Epithelial cell of proximal tubule (primary cell): ENCODE data around the gene KRR1. TPM values are rescaled to one million over a fixed set of nuclear protein-coding genes. Genes with fewer than 3 reads are reported as not detected.
"Not testable (repeated sequence)": the region's sequence is repeated elsewhere in the genome, so short reads cannot be mapped to it uniquely, and the experiment has no call there.

Experiments used
- DNase-seq: peaks from one replicate; pipeline ENCODE4 v3.0.0-alpha.2; 2011; ENCODE audit warnings: low read depth
- H3K4me3 ChIP-seq: 2 replicates; pipeline ENCODE4 v1.5.1; 2011; ENCODE audit warnings: low read depth, mild to moderate bottlenecking, low read length
- CTCF ChIP-seq: conservative IDR thresholded peaks from 2 replicates; pipeline ENCODE4 v1.5.1; 2012; ENCODE audit warnings: low read depth, mild to moderate bottlenecking, low read length
- total RNA-seq: library from RNA; depleted of rRNA; stranded (reverse); fragments of >200 nt; gene quantifications from 2 replicates; pipeline ENCODE4 v1.2.3, GENCODE V29; 2015

The KRR1 gene
- total RNA-seq, 1 donor from 2014 or later: 20.1 TPM

DNA sequence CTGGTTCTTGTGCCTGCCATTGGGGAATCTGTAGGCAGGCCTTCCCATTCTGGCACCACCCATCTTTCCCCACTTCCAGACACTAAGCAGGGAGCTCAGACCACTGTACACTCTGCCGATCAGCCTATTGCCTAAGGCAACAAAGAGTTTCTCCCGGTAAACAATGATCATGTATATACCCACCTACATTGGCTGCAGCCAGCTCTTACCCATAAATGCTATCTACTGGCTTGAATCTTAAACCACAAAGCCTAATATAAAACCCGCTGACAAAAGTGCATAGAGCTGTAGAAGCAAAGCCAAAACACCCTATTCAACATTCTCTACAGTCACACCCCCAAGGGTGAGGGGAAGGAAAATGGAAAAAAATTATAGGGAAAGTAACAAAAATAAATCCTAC, 51.7 kb downstream of the KRR1 start:
- no peak overlapping the region for H3K4me3 ChIP-seq
- TF ChIP-seq CTCF: no peak
- DNase-seq: no peak

DNA sequence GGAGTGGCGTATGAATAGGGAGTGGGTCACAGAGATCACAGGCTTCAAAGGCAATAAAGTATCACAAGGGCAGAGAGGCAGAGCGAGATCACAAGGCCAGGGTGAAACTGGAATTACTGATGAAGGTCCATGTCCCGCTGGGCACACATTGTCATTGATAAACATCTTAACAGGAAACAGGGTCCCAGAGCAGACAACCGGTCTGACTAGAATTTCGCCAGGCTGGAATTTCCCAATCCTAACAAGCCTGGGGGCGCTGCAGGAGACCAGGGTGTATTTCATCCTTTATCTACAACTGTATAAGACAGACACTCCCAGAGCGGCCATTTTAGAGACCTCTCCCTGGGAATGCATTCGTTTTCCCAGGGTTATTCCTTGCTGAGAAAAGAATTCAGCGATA, 53.5 kb downstream of the KRR1 start:
- DNase-seq: not testable (repeated sequence)

DNA sequence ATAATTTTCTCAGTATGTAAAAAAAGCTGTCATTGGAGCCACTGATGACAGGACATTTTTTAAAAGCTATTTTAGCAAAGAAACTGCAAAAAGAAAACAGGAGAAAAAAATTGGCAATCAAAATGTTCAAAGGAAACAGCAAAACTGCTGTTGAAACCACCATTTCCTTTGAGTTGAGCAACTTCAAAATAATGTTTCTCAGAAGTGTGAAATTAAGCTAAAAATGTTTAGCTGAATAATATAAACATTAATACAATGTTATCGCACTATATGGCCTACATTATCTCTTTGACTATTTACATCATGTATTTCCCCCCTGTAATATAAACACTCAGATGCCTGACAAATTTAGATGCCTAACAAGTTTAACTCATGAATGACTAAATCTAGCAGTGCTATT, 54.2 kb downstream of the KRR1 start:
- DNase-seq: no peak
- TF ChIP-seq CTCF: no peak
- no peak overlapping the region for H3K4me3 ChIP-seq

More for the DNA sequence above, 53.5 kb downstream of the KRR1 start:
- H3K4me3 ChIP-seq: not testable (repeated sequence)

GRCh38 chr12:75455839-75456238, 55.6 kb downstream of the KRR1 start:
- no peak overlapping the region for H3K4me3 ChIP-seq
- DNase-seq: no peak
- TF ChIP-seq CTCF: no peak

- H3K4me3 ChIP-seq: no peak overlapping the region
- DNase-seq: no peak
- TF ChIP-seq CTCF: no peak
Measured at GRCh38 chr12:75452675-75453330, 58.6 kb downstream of the KRR1 start.

DNA sequence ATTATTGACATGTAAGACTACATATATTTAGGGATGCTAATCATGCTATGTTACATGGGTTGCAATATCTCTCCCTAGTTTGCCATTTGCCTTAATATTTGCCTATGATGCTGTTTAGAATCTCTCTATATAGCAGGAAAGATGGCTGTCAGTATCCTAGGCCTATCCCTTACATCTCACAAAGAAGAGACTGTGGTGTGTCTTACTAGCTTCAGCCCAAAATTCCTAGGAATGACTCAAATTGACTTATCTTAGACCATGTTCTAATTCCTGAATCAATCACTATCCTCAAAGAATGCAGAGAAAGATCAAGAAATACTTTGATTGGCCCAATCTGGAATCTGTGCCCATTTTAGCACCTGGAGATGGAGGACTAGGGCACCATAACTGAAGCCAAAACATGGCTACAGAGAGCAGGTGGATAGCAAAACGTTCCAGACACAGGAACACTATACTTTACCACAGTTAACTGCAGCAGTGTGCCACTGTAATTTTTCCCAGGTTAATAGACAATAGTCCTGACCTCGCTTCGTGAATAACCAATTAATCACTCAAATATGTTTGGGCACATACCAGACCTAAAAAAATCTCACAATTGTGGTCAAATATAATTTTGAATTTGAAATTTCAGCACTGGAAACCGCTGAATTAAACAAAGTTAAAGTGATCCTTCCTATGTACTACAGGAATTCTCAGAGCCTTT, 63.6 kb downstream of the KRR1 start:
- no peak for TF ChIP-seq CTCF
- H3K4me3 ChIP-seq: no peak overlapping the region
- DNase-seq: no peak

- DNase-seq: no peak
- H3K4me3 ChIP-seq: no peak overlapping the region
- TF ChIP-seq CTCF: no peak
Measured at GRCh38 chr12:75446857-75447256, 64.6 kb downstream of the KRR1 start.

- not testable (repeated sequence) for DNase-seq, H3K4me3 ChIP-seq
Measured at GRCh38 chr12:75445137-75445507, 66.3 kb downstream of the KRR1 start.
